OCI-LY7 (cell line): ENCODE results near the gene ALDH7A1. TPM values are rescaled to one million over a fixed set of nuclear protein-coding genes. Genes with fewer than 3 reads are reported as not detected.
A peak's percentile ranks its signal among the peaks of the same experiment; 100 is the strongest.

Experiments used
- BruUV-seq: library from RNA; stranded (reverse); fragments of 400-500 nt; replicated peaks from 2 replicates; lab custom pipeline; 2021; lab: Mats Ljungman, UMichigan
- CTCF ChIA-PET: fragments of 300-600 bp; sonication (Branson Sonifier 250); formaldehyde crosslinking; loops from one replicate; lab custom pipeline; 2022; ENCODE audit warnings: antibody characterized with exemption; ENCODE audit not compliant: unreplicated experiment; lab: Charles Lee
- POLR2A ChIA-PET: fragments of 300-600 bp; sonication (Branson Sonifier 250); formaldehyde crosslinking; loops from one replicate; lab custom pipeline; 2022; ENCODE audit warnings: antibody characterized with exemption; lab: Charles Lee
- DNase-seq: peaks from one replicate; pipeline ENCODE4 v3.0.0-alpha.2; 2015; ENCODE audit warnings: low spot score
- H2AFZ ChIP-seq: fragments of 200-600 bp; sonication (generic), shearing (Covaris generic); 2 replicates; pipeline ENCODE4 v1.6.1; 2014; ENCODE audit warnings: mild to moderate bottlenecking, antibody characterized with exemption, low read length, moderate library complexity
- H3K27ac ChIP-seq: fragments of 200-600 bp; sonication (generic); 2 replicates; pipeline ENCODE4 v1.5.1; 2014; ENCODE audit warnings: mixed run types, low read depth, mild to moderate bottlenecking, moderate library complexity, low read length, inconsistent platforms; ENCODE audit not compliant: poor library complexity, severe bottlenecking
- H3K36me3 ChIP-seq: fragments of 200-600 bp; sonication (generic); 2 replicates; pipeline ENCODE4 v1.6.1; 2014; ENCODE audit warnings: mild to moderate bottlenecking, antibody characterized with exemption, low read length, moderate library complexity, mixed read lengths; ENCODE audit not compliant: insufficient read depth
- H3K4me1 ChIP-seq: fragments of 200-600 bp; sonication (generic); 2 replicates; pipeline ENCODE4 v1.5.1; 2014; ENCODE audit warnings: mild to moderate bottlenecking, low read length; ENCODE audit not compliant: insufficient read depth, poor library complexity, severe bottlenecking
- H3K4me2 ChIP-seq: fragments of 200-600 bp; sonication (generic); 2 replicates; pipeline ENCODE4 v1.6.1; 2014; ENCODE audit warnings: mild to moderate bottlenecking, low read length
- H3K4me3 ChIP-seq: fragments of 200-600 bp; sonication (generic); 2 replicates; pipeline ENCODE4 v1.5.1; 2014; ENCODE audit warnings: mild to moderate bottlenecking, low read depth, low read length; ENCODE audit not compliant: poor library complexity, severe bottlenecking
- H3K79me2 ChIP-seq: fragments of 200-600 bp; sonication (generic); 2 replicates; pipeline ENCODE4 v1.6.1; 2016; ENCODE audit warnings: low read depth, mild to moderate bottlenecking, low read length, moderate library complexity, mixed read lengths; ENCODE audit not compliant: insufficient read depth
- H3K9me2 ChIP-seq: fragments of 200-600 bp; sonication (generic); 2 replicates; pipeline ENCODE4 v1.6.1; 2016; ENCODE audit warnings: mild to moderate bottlenecking, low read length, mixed read lengths; ENCODE audit not compliant: insufficient read depth
- H3K9me3 ChIP-seq: fragments of 200-600 bp; sonication (generic); 2 replicates; pipeline ENCODE4 v1.6.1; 2014; ENCODE audit warnings: mild to moderate bottlenecking, mixed run types, low read length, mixed read lengths
- H4K20me1 ChIP-seq: fragments of 200-600 bp; sonication (generic); 2 replicates; pipeline ENCODE4 v1.6.1; 2014; ENCODE audit warnings: mild to moderate bottlenecking, antibody characterized with exemption, low read length, moderate library complexity, mixed read lengths; ENCODE audit not compliant: insufficient read depth
- EZH2phosphoT487 ChIP-seq: fragments of 200-600 bp; sonication (generic); IDR thresholded peaks from 2 replicates; pipeline ENCODE4 v1.6.1; 2018; ENCODE audit warnings: low read depth, borderline replicate concordance, mild to moderate bottlenecking, mixed run types, antibody characterized with exemption, low read length, moderate library complexity, mixed read lengths
- intact Hi-C: fragments of 100-400 bp; cut with micrococcal nuclease; formaldehyde crosslinking; loops from one replicate; pipeline ENCODE4 v1.10.0; 2022; ENCODE audit not compliant: unreplicated experiment
- total RNA-seq, 2 experiments: library from RNA; depleted of rRNA in 1 of 2; stranded (reverse); fragments of >200 nt in 1 of 2; shearing (Covaris generic) in 1 of 2; gene quantifications; 2 replicates each; pipeline ENCODE4 v1.2.3, GENCODE V29; 2014 to 2022
- TF ChIP-seq, protein P1 (sequence below): fragments of 200-600 bp; sonication (generic); conservative IDR thresholded peaks from 2 replicates; pipeline ENCODE4 v1.5.1; 2014; ENCODE audit warnings: mild to moderate bottlenecking, antibody characterized with exemption, low read length, moderate library complexity, mixed read lengths

Gene ALDH7A1
- total RNA-seq, 2 experiments from 2014 or later, result not detected

DNA sequence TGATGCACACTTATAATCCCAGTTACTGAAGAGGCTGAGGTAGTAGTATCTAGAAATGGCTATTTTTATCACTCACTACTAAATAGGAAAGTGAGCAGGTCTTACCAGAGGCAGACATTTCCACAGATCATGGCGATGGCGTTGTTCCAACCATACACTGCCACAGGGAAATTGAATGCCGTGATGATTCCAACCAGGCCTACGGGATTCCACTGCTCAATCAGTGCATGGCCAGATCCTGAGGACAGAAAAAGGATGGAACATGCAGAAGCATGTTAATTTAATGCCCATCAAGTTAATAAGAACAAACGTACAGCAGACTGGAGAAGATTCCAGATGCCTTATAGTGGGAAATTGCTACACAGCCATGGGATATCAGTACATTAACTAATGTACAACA lies 18.0 kb downstream of the ALDH7A1 start:
- DNase-seq, result no peak
- TF ChIP-seq, protein P1, sequence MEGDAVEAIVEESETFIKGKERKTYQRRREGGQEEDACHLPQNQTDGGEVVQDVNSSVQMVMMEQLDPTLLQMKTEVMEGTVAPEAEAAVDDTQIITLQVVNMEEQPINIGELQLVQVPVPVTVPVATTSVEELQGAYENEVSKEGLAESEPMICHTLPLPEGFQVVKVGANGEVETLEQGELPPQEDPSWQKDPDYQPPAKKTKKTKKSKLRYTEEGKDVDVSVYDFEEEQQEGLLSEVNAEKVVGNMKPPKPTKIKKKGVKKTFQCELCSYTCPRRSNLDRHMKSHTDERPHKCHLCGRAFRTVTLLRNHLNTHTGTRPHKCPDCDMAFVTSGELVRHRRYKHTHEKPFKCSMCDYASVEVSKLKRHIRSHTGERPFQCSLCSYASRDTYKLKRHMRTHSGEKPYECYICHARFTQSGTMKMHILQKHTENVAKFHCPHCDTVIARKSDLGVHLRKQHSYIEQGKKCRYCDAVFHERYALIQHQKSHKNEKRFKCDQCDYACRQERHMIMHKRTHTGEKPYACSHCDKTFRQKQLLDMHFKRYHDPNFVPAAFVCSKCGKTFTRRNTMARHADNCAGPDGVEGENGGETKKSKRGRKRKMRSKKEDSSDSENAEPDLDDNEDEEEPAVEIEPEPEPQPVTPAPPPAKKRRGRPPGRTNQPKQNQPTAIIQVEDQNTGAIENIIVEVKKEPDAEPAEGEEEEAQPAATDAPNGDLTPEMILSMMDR, result no peak
- TF ChIP-seq EZH2phosphoT487, result no peak
- H3K79me2 ChIP-seq, result no peaks in the 10 kb centered on the region
- H3K27ac ChIP-seq, result no peak overlapping the region
- no peak overlapping the region for H3K4me2 ChIP-seq
- ChIA-PET CTCF (no interaction called here), POLR2A (no interaction called here)
- no peaks in the 10 kb centered on the region for H4K20me1 ChIP-seq
- no peaks in the 10 kb centered on the region for H3K36me3 ChIP-seq
- BruUV-seq, result no TSS peak
- no peaks in the 10 kb centered on the region for H3K9me2 ChIP-seq
- intact Hi-C loops, result no loop called here
- H2AFZ ChIP-seq, result no peak overlapping the region
- H3K9me3 ChIP-seq, result no peaks in the 10 kb centered on the region
- H3K4me1 ChIP-seq, result no peaks in the 10 kb centered on the region
- no peak overlapping the region for H3K4me3 ChIP-seq

DNA sequence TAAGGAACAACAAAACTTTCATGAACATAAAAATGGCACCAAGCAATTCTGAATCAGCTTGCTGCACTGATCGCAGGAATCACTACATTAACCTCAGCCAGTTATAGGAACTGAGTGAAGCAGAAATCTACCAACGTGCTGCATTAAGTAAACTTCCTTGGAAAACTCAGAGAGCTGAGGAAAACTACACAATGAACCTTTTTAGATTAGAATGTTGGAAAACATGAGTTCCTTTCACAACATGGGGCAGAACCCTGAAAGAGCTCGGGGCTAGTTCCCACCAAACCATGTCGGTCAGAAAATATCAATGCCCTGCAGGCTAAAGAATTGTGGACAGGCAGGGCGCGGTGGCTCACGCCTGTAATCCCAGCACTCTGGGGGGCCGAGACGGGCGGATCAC lies 19.4 kb downstream of the ALDH7A1 start:
- intact Hi-C loops, result no loop called here
- BruUV-seq, result no TSS peak
- Histone ChIP-seq H3K4me1 (no peaks in the 10 kb centered on the region), H3K27ac (no peak overlapping the region), H3K9me3 (no peaks in the 10 kb centered on the region), H2AFZ (no peak overlapping the region), H4K20me1 (no peaks in the 10 kb centered on the region), H3K9me2 (no peaks in the 10 kb centered on the region), H3K36me3 (no peaks in the 10 kb centered on the region), H3K79me2 (no peaks in the 10 kb centered on the region), H3K4me3 (no peak overlapping the region), H3K4me2 (no peak overlapping the region)
- TF ChIP-seq, protein P1, result no peak
- TF ChIP-seq EZH2phosphoT487, result no peak
- CTCF ChIA-PET, result no interaction called here
- POLR2A ChIA-PET, result interaction anchor here (1.9 kb wide), 1 partner anchor 10 kb away, joined by 6 read pairs; no protein-coding TSS in a partner anchor
- DNase-seq, result no peak

DNA sequence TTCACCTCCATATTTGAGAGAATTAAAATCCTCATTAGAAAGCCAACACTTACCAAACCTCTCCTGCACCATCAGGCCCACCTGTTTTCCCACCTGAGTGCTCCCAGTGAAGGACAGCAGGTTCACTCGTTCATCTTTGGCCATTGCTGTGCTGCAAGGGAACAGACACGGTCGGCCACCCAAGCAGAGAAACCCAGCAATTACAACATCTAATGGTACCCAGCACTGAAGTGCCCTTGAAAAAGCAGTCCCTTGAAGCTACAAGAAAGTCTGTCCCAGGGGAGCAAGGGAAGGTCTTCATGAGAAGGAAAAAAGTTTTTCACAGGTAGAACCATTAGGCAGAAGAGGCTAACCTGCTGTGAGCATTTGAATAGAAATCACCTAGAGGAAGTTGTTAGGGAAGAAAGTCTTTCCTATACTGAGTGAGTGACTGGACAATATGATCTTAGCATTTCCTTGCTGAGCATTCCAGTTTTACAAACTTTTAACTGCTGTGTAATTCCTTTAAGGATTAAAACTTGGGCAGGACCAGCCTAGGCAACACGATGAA lies 26.7 kb downstream of the ALDH7A1 start:
- Histone ChIP-seq H3K4me3 (no peak overlapping the region), H3K9me2 (no peaks in the 10 kb centered on the region), H2AFZ (no peak overlapping the region), H3K27ac (no peak overlapping the region), H3K79me2 (no peaks in the 10 kb centered on the region), H3K9me3 (no peaks in the 10 kb centered on the region), H3K4me2 (peak overlapping the region; percentile 58), H3K4me1 (peaks cover 12% of the 10 kb centered on the region), H3K36me3 (no peaks in the 10 kb centered on the region), H4K20me1 (no peaks in the 10 kb centered on the region)
- ChIA-PET CTCF (no interaction called here), POLR2A (no interaction called here)
- no peak for TF ChIP-seq EZH2phosphoT487
- TF ChIP-seq, protein P1, result no peak
- no TSS peak for BruUV-seq
- DNase-seq, result peak; percentile 65
- intact Hi-C loops, result no loop called here
